ENCODE results near the gene LUC7L2.
A peak's percentile ranks its signal among the peaks of the same experiment; 100 is the strongest.
"Not testable (repeated sequence)": the region's sequence is repeated elsewhere in the genome, so short reads cannot be mapped to it uniquely, and the experiment has no call there.

The LUC7L2 gene

GRCh38 chr7:139357729-139358506, 1.8 kb upstream of the LUC7L2 start:
- DNase-seq, result not testable (repeated sequence)

GRCh38 chr7:139358541-139359365, 941 bp upstream of the LUC7L2 start:
- peak; percentile 30 to 39 for DNase-seq

GRCh38 chr7:139360210-139360947, 685 bp downstream of the LUC7L2 start:
- DNase-seq, result peak; percentile 88 to 89

GRCh38 chr7:139360948-139361307, 1.2 kb downstream of the LUC7L2 start:
- no peak for DNase-seq

GRCh38 chr7:139361523-139361922, 1.8 kb downstream of the LUC7L2 start:
- DNase-seq, result no peak

- no peak for DNase-seq
These were observed 2.6 kb downstream of the LUC7L2 start for GRCh38 chr7:139362302-139362701.

- no peak for DNase-seq
These were observed 3.3 kb downstream of the LUC7L2 start for GRCh38 chr7:139362981-139363380.

GRCh38 chr7:139365336-139365735, 5.6 kb downstream of the LUC7L2 start:
- DNase-seq, result no peak

- no peak for DNase-seq
These were observed 6.7 kb downstream of the LUC7L2 start for GRCh38 chr7:139366400-139366799.

GRCh38 chr7:139367438-139368155, 7.9 kb downstream of the LUC7L2 start:
- DNase-seq, result no peak

GRCh38 chr7:139370301-139370942, 10.7 kb downstream of the LUC7L2 start:
- DNase-seq, result no peak

- DNase-seq, result no peak
These were observed 11.2 kb downstream of the LUC7L2 start for GRCh38 chr7:139370943-139371313.

GRCh38 chr7:139374246-139374645, 14.6 kb downstream of the LUC7L2 start:
- no peak for DNase-seq

- no peak for DNase-seq
These were observed 22.7 kb downstream of the LUC7L2 start for GRCh38 chr7:139382439-139382838.

GRCh38 chr7:139384611-139385010, 24.9 kb downstream of the LUC7L2 start:
- DNase-seq, result no peak

- no peak for DNase-seq
These were observed 27.9 kb downstream of the LUC7L2 start for GRCh38 chr7:139387594-139387993.

- DNase-seq, result no peak
These were observed 29.4 kb downstream of the LUC7L2 start for GRCh38 chr7:139389091-139389490.

- no peak for DNase-seq
These were observed 30.1 kb downstream of the LUC7L2 start for GRCh38 chr7:139389774-139390173.

- DNase-seq, result no peak
These were observed 34.0 kb downstream of the LUC7L2 start for GRCh38 chr7:139393621-139394211.

GRCh38 chr7:139394540-139394939, 34.8 kb downstream of the LUC7L2 start:
- DNase-seq, result no peak

- DNase-seq, result no peak
These were observed 36.7 kb downstream of the LUC7L2 start for GRCh38 chr7:139396323-139396951.

All from inflammatory macrophage (primary cell).